Endothelial cell of umbilical vein (primary cell): ENCODE data around the gene PHLPP2. TPM values are rescaled to one million over a fixed set of nuclear protein-coding genes. Genes with fewer than 3 reads are reported as not detected.
A peak's percentile ranks its signal among the peaks of the same experiment; 100 is the strongest.

Experiments
- BruUV-seq: library from RNA; stranded (reverse); fragments of 400-500 nt; replicated peaks from 2 replicates; lab custom pipeline; 2021; lab: Mats Ljungman, UMichigan
- CTCF ChIA-PET: fragments of 300-600, 350-600 bp; sonication (Branson Sonifier 250); formaldehyde crosslinking; loops from one replicate; lab custom pipeline; 2021; ENCODE audit warnings: antibody characterized with exemption, inconsistent platforms; lab: Charles Lee
- POLR2A ChIA-PET: fragments of 300-600, 350-600 bp; sonication (Branson Sonifier 250); formaldehyde crosslinking; loops from one replicate; lab custom pipeline; 2021; ENCODE audit warnings: antibody characterized with exemption, inconsistent platforms; lab: Charles Lee
- DNase-seq: peaks from one replicate; pipeline ENCODE4 v3.0.0-alpha.2; 2011; ENCODE audit warnings: low read depth, low spot score
- FAIRE-seq: peaks from 2 replicates; lab custom pipeline; 2011; peaks lifted over from hg19 to GRCh38; lab: Jason Lieb, UNC
- H2AFZ ChIP-seq: 2 replicates; pipeline ENCODE4 v1.6.0; 2012; ENCODE audit warnings: low read depth, low read length, control low read depth, inconsistent platforms
- H3K27ac ChIP-seq: 2 replicates; pipeline ENCODE4 v1.5.1; 2011; ENCODE audit warnings: low read depth, mild to moderate bottlenecking, control low read depth, low read length, moderate library complexity; ENCODE audit not compliant: insufficient read depth
- H3K27me3 ChIP-seq, 2 experiments: 2 replicates each; pipeline versions ENCODE4 v1.6.0 to v1.6.1; 2011; ENCODE audit warnings: low read length in 2 of 2, mixed read lengths in 1 of 2; ENCODE audit not compliant: control insufficient read depth in 2 of 2, insufficient read depth in 2 of 2
- H3K36me3 ChIP-seq, 2 experiments: 2 replicates in 1 of 2; 3 replicates in 1 of 2; pipeline ENCODE4 v1.5.1; 2011; ENCODE audit warnings: low read length in 2 of 2, mild to moderate bottlenecking in 1 of 2, moderate library complexity in 1 of 2; ENCODE audit not compliant: control insufficient read depth in 2 of 2, insufficient read depth in 2 of 2; ENCODE audit errors: extremely low read depth in 1 of 2
- H3K4me1 ChIP-seq: 3 replicates; pipeline ENCODE4 v1.5.1; 2011; ENCODE audit warnings: mild to moderate bottlenecking, low read length; ENCODE audit not compliant: control insufficient read depth, insufficient read depth; ENCODE audit errors: extremely low read depth
- H3K4me2 ChIP-seq: 2 replicates; pipeline ENCODE4 v1.6.1; 2011; ENCODE audit warnings: low read length, control low read depth, mixed read lengths; ENCODE audit not compliant: insufficient read depth
- H3K4me3 ChIP-seq, 3 experiments: fragments of 200-600 bp in 1 of 3; sonication (generic), shearing (Covaris generic) in 1 of 3; replicated peaks in 1 of 3; 2 replicates each; pipeline ENCODE4 v1.5.1; 2011 to 2016; ENCODE audit warnings: control low read depth in 3 of 3, low read length in 3 of 3, mild to moderate bottlenecking in 2 of 3, inconsistent platforms in 1 of 3, low read depth in 1 of 3, moderate library complexity in 1 of 3; ENCODE audit not compliant: insufficient read depth in 1 of 3
- H3K79me2 ChIP-seq: 2 replicates; pipeline ENCODE4 v1.6.0; 2012; ENCODE audit warnings: low read length, inconsistent platforms; ENCODE audit not compliant: control insufficient read depth, insufficient read depth
- H3K9ac ChIP-seq: replicated peaks from 2 replicates; pipeline ENCODE3; 2011; ENCODE audit warnings: low read length, control low read depth; ENCODE audit not compliant: insufficient read depth; ENCODE audit errors: extremely low read depth
- H3K9me1 ChIP-seq: replicated peaks from 3 replicates; pipeline ENCODE4 v1.6.0; 2011; ENCODE audit warnings: mild to moderate bottlenecking, low read length; ENCODE audit not compliant: control insufficient read depth, insufficient read depth; ENCODE audit errors: extremely low read depth
- H3K9me3 ChIP-seq: replicated peaks from 2 replicates; pipeline ENCODE4 v1.5.1; 2012; ENCODE audit warnings: low read length, inconsistent platforms; ENCODE audit not compliant: control insufficient read depth, insufficient read depth
- H4K20me1 ChIP-seq: replicated peaks from 2 replicates; pipeline ENCODE3; 2011; ENCODE audit warnings: mild to moderate bottlenecking, low read length; ENCODE audit not compliant: control insufficient read depth, insufficient read depth; ENCODE audit errors: extremely low read depth
- CTCF ChIP-seq, 2 donors: IDR thresholded peaks; 1 replicate in 1 of 2; 2 replicates in 1 of 2; pipeline ENCODE4 v1.5.1; 2011; ENCODE audit warnings: low read length in 2 of 2, mild to moderate bottlenecking in 2 of 2, moderate library complexity in 2 of 2, control low read depth in 1 of 2, inconsistent platforms in 1 of 2, low read depth in 1 of 2; ENCODE audit not compliant: insufficient read depth in 1 of 2; ENCODE audit errors: extremely low read depth in 1 of 2
- GATA2 ChIP-seq: IDR thresholded peaks from 2 replicates; pipeline ENCODE4 v1.7.0; 2011; ENCODE audit warnings: low read depth, mild to moderate bottlenecking, moderate library complexity, mixed read lengths, low read length; ENCODE audit not compliant: insufficient read length, insufficient read depth
- dilution Hi-C: fragments of 300-500 bp; cut with MboI; formaldehyde crosslinking; loops from one replicate; pipeline ENCODE4 v1.15.0; 2019; ENCODE audit warnings: low sequenced_read_pairs; ENCODE audit not compliant: extremely low pct_ligation_motif_present
- intact Hi-C: fragments of 100-400 bp; cut with micrococcal nuclease; formaldehyde crosslinking; loops from one replicate; pipeline ENCODE4 v1.10.0; 2022
- polyA plus RNA-seq, 4 experiments: library from polyadenylated mRNA; depleted of rRNA in 3 of 4; stranded (reverse) in 3 of 4; unstranded in 1 of 4; fragments of >200 nt; gene quantifications; 2 replicates each; pipeline versions ENCODE4 v1.2.1 to v1.2.3, GENCODE V29; 2011 to 2012; ENCODE audit warnings: missing spikeins in 1 of 4
- total RNA-seq: library from RNA; stranded (reverse); gene quantifications from 2 replicates; pipeline ENCODE4 v1.2.3, GENCODE V29; 2021

PHLPP2 gene
- total and polyA plus RNA-seq, 2 donors (not counting 3 experiments of a cell fraction or from before 2014, with no cell fraction given), result 4.1 to 8.0 TPM

GRCh38 chr16:71610936-71611871 is 113.3 kb downstream of the PHLPP2 start:
- no peaks in the 10 kb centered on the region for H3K36me3 ChIP-seq

More at GRCh38 chr16:71610936-71611871, 113.3 kb downstream of the PHLPP2 start:
- Histone ChIP-seq H3K9me3 (no peaks in the 10 kb centered on the region), H3K4me2 (no peak overlapping the region), H4K20me1 (no peaks in the 10 kb centered on the region), H3K27ac (no peak overlapping the region), H2AFZ (no peak overlapping the region), H3K27me3 (no peaks in the 10 kb centered on the region), H3K4me3 (no peak overlapping the region), H3K9ac (no peak overlapping the region), H3K79me2 (no peaks in the 10 kb centered on the region), H3K9me1 (no peaks in the 10 kb centered on the region), H3K4me1 (no peaks in the 10 kb centered on the region)
- dilution Hi-C loops, result no loop called here
- no TSS peak for BruUV-seq
- DNase-seq, result peak; percentile 64
- ChIA-PET CTCF (interaction anchor here (0.5 to 2.3 kb wide), 50 partner anchors 9 to 396 kb away, joined by 3 to 42 read pairs (median 4); partner anchors contain the start of genes CHST4, TAT and ZNF23), POLR2A (no interaction called here)
- no peak for TF ChIP-seq GATA2
- peak; percentile 97 to 99 for TF ChIP-seq CTCF (IDR thresholded peaks at IDR 0.05; ENCODE audit: extremely low read depth in 1 of 2, insufficient read depth in 1 of 2, low read depth in 1 of 2, low read length in 2 of 2)
- intact Hi-C loops, result loop anchor here (2.0 to 5.0 kb wide), 3 partner anchors 46 to 198 kb away; no protein-coding TSS in a partner anchor
- FAIRE-seq, result peak; percentile 81
